Measurements from ENCODE around the gene PEX26. TPM values are rescaled to one million over a fixed set of nuclear protein-coding genes. Genes with fewer than 3 reads are reported as not detected.
"Not testable (repeated sequence)": the region's sequence is repeated elsewhere in the genome, so short reads cannot be mapped to it uniquely, and the experiment has no call there.

The PEX26 gene
- total RNA-seq, 2 donors from 2014 or later: 11.9 to 57.0 TPM

GRCh38 chr22:18032455-18033101 lies 45.2 kb upstream of the PEX26 start:
- ATAC-seq: no peak
- intact Hi-C loops (cut with DNase I): no loop called here
- H3K27ac ChIP-seq: peak overlapping the region in 2 of 4 donors; percentile 11 to 23

DNA sequence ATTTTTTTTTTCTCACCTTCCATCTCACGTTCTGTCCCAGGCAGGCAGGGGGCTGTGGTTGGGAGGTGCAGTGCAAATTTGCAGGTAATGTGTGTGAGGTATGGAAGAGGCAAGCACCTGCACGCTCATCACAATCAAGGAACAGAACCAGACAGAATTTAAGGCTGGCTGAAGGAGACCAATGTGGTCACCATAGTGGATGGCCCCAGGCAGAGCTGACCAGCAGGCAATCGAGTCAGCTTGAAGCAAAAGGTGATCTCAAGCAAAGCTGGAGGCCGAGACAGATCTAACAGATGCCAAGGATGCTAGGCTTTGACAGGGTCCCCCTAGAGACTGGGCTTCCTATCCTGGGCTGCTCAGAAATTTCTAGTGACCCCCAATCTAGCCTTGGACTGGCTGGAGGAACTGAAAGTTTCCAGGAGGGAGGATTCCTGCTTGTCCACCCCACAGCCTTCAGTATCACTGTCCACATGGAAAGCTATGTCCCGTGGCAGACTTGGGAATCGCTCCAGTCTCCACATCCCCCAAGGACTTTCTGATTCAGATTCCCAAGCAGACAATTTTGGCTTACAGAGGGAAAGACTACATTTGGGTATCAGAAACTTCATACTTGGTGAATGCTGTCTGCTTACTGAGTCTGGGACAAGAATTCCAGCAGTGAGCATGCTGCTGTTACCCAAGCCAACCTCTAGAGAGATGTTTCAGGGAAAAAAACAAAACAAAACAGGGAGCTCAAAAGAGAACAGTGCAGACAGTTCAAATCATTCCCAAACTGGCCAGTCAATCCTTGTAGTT lies 44.4 kb upstream of the PEX26 start:
- WGBS, 2 donors: 77 to 85% methylated on average over 6 of the region's 6 CpGs
- Histone ChIP-seq H3K27ac (no peak overlapping the region), H3K9me3 (no peaks in the 10 kb centered on the region), H3K4me3 (no peak overlapping the region), H3K36me3 (replicated peaks in 1 of 2; ENCODE audit: insufficient read depth in 1 of 2, low read depth in 2 of 2) (no peaks in the 10 kb centered on the region), H3K27me3 (no peaks in the 10 kb centered on the region), H3K4me1 (peaks cover 6% of the 10 kb centered on the region)
- ATAC-seq (no peak), DNase-seq (no peak)
- TF ChIP-seq, protein P1, sequence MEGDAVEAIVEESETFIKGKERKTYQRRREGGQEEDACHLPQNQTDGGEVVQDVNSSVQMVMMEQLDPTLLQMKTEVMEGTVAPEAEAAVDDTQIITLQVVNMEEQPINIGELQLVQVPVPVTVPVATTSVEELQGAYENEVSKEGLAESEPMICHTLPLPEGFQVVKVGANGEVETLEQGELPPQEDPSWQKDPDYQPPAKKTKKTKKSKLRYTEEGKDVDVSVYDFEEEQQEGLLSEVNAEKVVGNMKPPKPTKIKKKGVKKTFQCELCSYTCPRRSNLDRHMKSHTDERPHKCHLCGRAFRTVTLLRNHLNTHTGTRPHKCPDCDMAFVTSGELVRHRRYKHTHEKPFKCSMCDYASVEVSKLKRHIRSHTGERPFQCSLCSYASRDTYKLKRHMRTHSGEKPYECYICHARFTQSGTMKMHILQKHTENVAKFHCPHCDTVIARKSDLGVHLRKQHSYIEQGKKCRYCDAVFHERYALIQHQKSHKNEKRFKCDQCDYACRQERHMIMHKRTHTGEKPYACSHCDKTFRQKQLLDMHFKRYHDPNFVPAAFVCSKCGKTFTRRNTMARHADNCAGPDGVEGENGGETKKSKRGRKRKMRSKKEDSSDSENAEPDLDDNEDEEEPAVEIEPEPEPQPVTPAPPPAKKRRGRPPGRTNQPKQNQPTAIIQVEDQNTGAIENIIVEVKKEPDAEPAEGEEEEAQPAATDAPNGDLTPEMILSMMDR (IDR thresholded peaks at IDR 0.05): no peak
- no peak for TF ChIP-seq POLR2A (IDR thresholded peaks at IDR 0.05)
- intact Hi-C loops (cut with DNase I): no loop called here

More at GRCh38 chr22:18032455-18033101, 45.2 kb upstream of the PEX26 start:
- TF ChIP-seq POLR2A (IDR thresholded peaks at IDR 0.05): no peak
- TF ChIP-seq, protein P1 (IDR thresholded peaks at IDR 0.05): no peak
- H3K9me3 ChIP-seq: no peaks in the 10 kb centered on the region
- H3K27me3 ChIP-seq: no peaks in the 10 kb centered on the region
- H3K4me3 ChIP-seq: no peak overlapping the region
- no peak for DNase-seq
- H3K36me3 ChIP-seq (replicated peaks in 1 of 2; ENCODE audit: insufficient read depth in 1 of 2, low read depth in 2 of 2): no peaks in the 10 kb centered on the region
- H3K4me1 ChIP-seq: peaks cover 6% of the 10 kb centered on the region
- WGBS, 2 donors: 51 to 60% methylated on average over 6 of the region's 6 CpGs

- TF ChIP-seq POLR2A (IDR thresholded peaks at IDR 0.05): no peak
- TF ChIP-seq, protein P1 (IDR thresholded peaks at IDR 0.05): no peak
- H3K4me3 ChIP-seq: no peak overlapping the region
- peaks cover 6% of the 10 kb centered on the region for H3K4me1 ChIP-seq
- DNase-seq (no peak), ATAC-seq (no peak)
- H3K27ac ChIP-seq: no peak overlapping the region
- H3K27me3 ChIP-seq: no peaks in the 10 kb centered on the region
- WGBS, 2 donors: 95 to 98% methylated on average over 3 of the region's 3 CpGs
- intact Hi-C loops (cut with DNase I): no loop called here
- H3K36me3 ChIP-seq (replicated peaks in 1 of 2; ENCODE audit: insufficient read depth in 1 of 2, low read depth in 2 of 2): no peaks in the 10 kb centered on the region
- H3K9me3 ChIP-seq: no peaks in the 10 kb centered on the region
Measured at GRCh38 chr22:18034076-18034475, 43.7 kb upstream of the PEX26 start.

DNA sequence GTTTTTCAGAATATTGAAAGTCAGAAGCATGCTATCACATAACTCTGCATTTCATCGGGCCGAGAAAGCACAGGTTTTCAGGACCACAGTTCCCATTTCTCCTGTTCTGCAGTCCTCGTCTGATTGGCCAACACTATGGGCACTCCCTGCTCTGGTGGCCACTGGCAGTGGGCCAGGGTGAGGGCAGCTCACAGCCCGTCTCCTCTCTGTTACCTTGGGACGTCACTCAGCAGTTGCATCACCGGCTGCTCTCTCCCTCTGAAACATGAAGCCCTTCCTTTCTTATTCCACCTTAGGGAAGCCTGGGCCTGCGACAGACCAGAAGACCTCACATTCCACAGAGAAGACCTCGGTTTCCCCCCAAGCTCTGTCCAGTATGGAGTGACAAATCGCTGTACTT lies 42.0 kb upstream of the PEX26 start:
- Histone ChIP-seq H3K4me3 (no peak overlapping the region), H3K9me3 (no peaks in the 10 kb centered on the region), H3K4me1 (peaks cover 6% of the 10 kb centered on the region), H3K27ac (no peak overlapping the region), H3K36me3 (replicated peaks in 1 of 2; ENCODE audit: insufficient read depth in 1 of 2, low read depth in 2 of 2) (no peaks in the 10 kb centered on the region), H3K27me3 (no peaks in the 10 kb centered on the region)
- TF ChIP-seq, protein P1 (IDR thresholded peaks at IDR 0.05): no peak
- no peak for TF ChIP-seq POLR2A (IDR thresholded peaks at IDR 0.05)
- WGBS, 2 donors: 29 to 34% methylated on average over 9 of the region's 9 CpGs
- intact Hi-C loops (cut with DNase I): no loop called here
- DNase-seq (peak; percentile 59 to 81 (median 70)), ATAC-seq (peak; percentile 74)

DNA sequence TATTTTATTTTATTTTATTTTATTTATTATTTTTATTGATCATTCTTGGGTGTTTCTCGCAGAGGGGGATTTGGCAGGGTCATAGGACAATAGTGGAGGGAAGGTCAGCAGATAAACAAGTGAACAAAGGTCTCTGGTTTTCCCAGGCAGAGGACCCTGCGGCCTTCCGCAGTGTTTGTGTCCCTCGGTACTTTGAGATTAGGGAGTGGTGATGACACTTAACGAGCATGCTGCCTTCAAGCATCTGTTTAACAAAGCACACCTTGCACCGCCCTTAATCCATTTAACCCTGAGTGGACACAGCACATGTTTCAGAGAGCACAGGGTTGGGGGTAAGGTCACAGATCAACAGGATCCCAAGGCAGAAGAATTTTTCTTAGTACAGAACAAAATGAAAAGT lies 36.9 kb upstream of the PEX26 start:
- H3K27ac ChIP-seq; H3K4me3 ChIP-seq; intact Hi-C loops (cut with DNase I); H3K36me3 ChIP-seq (replicated peaks in 1 of 2; ENCODE audit: insufficient read depth in 1 of 2, low read depth in 2 of 2); DNase-seq; ATAC-seq; H3K27me3 ChIP-seq; H3K9me3 ChIP-seq: not testable (repeated sequence)
- H3K4me1 ChIP-seq: peaks cover 24% of the 10 kb centered on the region
- 82% methylated on average over 5 to 6 of the region's 6 CpGs for WGBS, 2 donors
